Activated T-cell treated with anti-CD3 and anti-CD28 coated beads, Interleukin-2, amount 50 U/mL, for 72 hours (primary cell): ENCODE results near the gene HMOX1. TPM values are rescaled to one million over a fixed set of nuclear protein-coding genes. Genes with fewer than 3 reads are reported as not detected.

Experiments
- ATAC-seq, 2 donors: fragments of 150-1000 bp; cut with Tn5 transposase; replicated peaks in 1 of 2; 2 replicates each; pipeline ENCODE4 v1.10.0; 2021; ENCODE audit warnings: moderate library complexity in 2 of 2, mild to moderate bottlenecking in 1 of 2
- DNase-seq, 2 donors: peaks; one replicate each; pipeline ENCODE4 v3.0.0; 2021 to 2022; ENCODE audit warnings: mixed read lengths in 1 of 2
- H3K27ac Mint-ChIP-seq: one replicate; pipeline ENCODE4 v1.8.0; 2022; ENCODE audit warnings: mild to moderate bottlenecking, moderate library complexity, mixed read lengths
- H3K27me3 Mint-ChIP-seq: one replicate; pipeline ENCODE4 v1.8.0; 2022; ENCODE audit warnings: low read depth, mixed read lengths
- H3K36me3 Mint-ChIP-seq, 2 donors: one replicate each; pipeline ENCODE4 v1.8.0; 2022; ENCODE audit warnings: mixed read lengths in 2 of 2, mild to moderate bottlenecking in 1 of 2; ENCODE audit not compliant: insufficient read depth in 2 of 2
- H3K4me1 Mint-ChIP-seq: one replicate; pipeline ENCODE4 v1.8.0; 2022; ENCODE audit warnings: low read depth, mixed read lengths
- H3K4me3 Mint-ChIP-seq, 2 donors: one replicate each; pipeline ENCODE4 v1.8.0; 2022; ENCODE audit warnings: mild to moderate bottlenecking in 2 of 2, mixed read lengths in 2 of 2, moderate library complexity in 2 of 2
- H3K9me3 Mint-ChIP-seq, 2 donors: one replicate each; pipeline ENCODE4 v1.8.0; 2022; ENCODE audit warnings: mixed read lengths in 2 of 2
- total RNA-seq, 2 donors: library from RNA; stranded (reverse); gene quantifications; one replicate each; pipeline ENCODE4 v1.2.3, GENCODE V29; 2022

The HMOX1 gene
- total RNA-seq, 2 donors from 2014 or later: 0.34 to 0.76 TPM

DNA sequence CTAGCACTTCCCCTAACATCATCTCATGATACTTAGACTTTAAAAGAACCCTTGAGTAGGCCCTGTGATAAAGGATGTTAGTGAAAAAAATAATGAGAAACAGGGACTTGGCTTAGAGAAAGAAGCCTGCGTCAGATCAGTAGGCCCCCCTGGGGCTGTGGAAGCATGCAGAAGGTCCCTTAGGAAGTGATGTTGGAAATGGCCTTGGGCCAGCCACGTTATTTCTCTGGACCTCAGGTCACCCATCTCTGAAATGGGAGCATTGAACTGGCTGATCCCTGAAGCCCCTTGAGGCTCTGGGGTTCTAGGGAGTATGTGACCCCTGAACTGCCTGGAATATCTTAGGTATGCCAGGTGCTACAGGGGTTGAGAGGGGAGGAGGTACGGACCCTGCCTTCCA is 59.2 kb downstream of the HMOX1 start:
- Mint-ChIP-seq H3K36me3 (peaks cover 10 to 31% of the 10 kb centered on the region in 2 donors), H3K4me1 (peaks cover 4% of the 10 kb centered on the region), H3K4me3 (no peak overlapping the region), H3K9me3 (peaks cover 2 to 6% of the 10 kb centered on the region in 2 donors), H3K27ac (no peak overlapping the region), H3K27me3 (no peaks in the 10 kb centered on the region)
- no peak for ATAC-seq
- no peak for DNase-seq

DNA sequence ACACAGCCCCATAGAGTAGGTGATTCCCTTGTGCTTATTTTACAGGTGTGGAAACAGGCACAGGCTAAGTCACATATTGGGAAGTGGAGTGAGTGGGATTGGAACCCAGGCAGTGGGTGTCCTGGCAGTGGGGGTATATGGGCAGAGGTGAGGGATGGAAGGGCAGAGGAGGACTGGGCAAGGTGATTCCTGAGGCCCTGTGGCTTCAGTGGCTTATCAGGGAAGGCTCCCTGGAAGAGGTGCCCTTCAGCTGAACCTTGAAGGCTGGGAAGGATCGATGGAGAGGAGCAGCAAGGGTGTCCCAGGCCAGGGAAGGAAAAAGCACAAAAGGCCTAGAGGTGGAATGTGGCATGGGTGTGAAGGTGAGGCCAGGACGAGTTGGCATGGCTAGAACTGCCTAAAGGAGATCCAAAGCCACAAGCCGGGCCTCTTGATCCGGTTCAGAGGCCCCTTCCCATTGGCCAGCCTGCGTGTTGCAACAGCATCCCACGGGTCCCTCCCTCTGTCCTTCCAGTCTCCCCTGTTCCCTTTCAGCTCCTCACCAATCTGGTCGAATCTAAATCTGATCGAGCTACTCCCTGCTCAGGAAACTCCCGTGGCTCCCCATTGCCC is 60.7 kb downstream of the HMOX1 start:
- no peak for DNase-seq
- no peak overlapping the region for H3K27ac Mint-ChIP-seq
- peaks cover 4% of the 10 kb centered on the region for H3K4me1 Mint-ChIP-seq
- no peaks in the 10 kb centered on the region for H3K27me3 Mint-ChIP-seq
- H3K4me3 Mint-ChIP-seq: no peak overlapping the region
- ATAC-seq: no peak
- peaks cover 10 to 33% of the 10 kb centered on the region in 2 donors for H3K36me3 Mint-ChIP-seq
- H3K9me3 Mint-ChIP-seq: peaks cover 2 to 6% of the 10 kb centered on the region in 2 donors

DNA sequence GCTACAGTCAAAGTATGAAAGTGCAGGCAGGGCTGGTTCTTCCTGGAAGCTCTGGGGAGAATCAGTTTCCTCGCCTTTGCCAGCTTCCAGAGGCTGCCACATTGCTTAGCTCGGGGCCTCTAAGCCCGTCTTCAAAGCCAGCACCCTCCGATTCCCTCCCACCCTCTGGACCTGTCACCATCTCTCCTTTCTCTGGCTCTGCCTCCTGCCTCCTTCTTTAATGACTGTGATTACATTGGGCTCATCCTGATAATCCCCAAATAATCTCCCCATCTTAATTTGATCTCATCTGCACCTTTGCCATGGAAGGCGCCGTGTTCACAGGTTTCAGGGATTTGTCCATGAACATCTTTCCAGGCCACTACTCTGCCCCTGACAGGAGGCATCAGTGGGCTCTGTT is 61.6 kb downstream of the HMOX1 start:
- H3K36me3 Mint-ChIP-seq: peaks cover 10 to 28% of the 10 kb centered on the region in 2 donors
- DNase-seq (no peak), ATAC-seq (no peak)
- peaks cover 3% of the 10 kb centered on the region for H3K4me1 Mint-ChIP-seq
- no peaks in the 10 kb centered on the region for H3K27me3 Mint-ChIP-seq
- peaks cover 2 to 6% of the 10 kb centered on the region in 2 donors for H3K9me3 Mint-ChIP-seq
- no peak overlapping the region for H3K27ac Mint-ChIP-seq
- no peak overlapping the region for H3K4me3 Mint-ChIP-seq

DNA sequence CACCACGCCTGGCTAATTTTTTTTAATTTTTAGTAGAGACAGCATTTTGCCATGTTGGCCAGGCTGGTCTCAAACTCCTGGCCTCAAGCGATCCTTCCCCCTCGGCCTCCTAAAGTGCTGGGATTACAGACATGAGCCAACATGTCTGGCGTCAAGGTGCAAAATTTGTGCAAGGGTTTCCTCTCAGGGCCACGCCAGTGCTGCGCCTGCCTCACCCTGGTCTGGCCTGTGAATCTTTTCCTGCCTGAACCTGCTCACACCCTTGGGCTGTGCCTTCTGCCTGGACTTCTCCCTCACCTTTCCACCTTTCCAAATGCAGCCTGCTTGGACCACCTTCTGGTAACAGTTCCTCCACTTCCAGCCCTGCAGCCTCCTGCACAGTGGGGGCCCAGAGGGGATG is 62.4 kb downstream of the HMOX1 start:
- Mint-ChIP-seq H3K27ac (no peak overlapping the region), H3K4me3 (no peak overlapping the region), H3K4me1 (no peaks in the 10 kb centered on the region), H3K27me3 (no peaks in the 10 kb centered on the region), H3K9me3 (peaks cover 2 to 4% of the 10 kb centered on the region in 2 donors), H3K36me3 (peaks cover 8 to 23% of the 10 kb centered on the region in 2 donors)
- ATAC-seq: no peak
- DNase-seq: no peak

Other genes starting within 250 kb of the HMOX1 start
- gene HMGXB4, start 123.6 kb upstream of the HMOX1 start, total RNA-seq: 10 to 100 TPM; 39.3 to 43.5 TPM
- 10 to 100 TPM; 38.4 to 40.4 TPM for gene TOM1, start 81.2 kb upstream of the HMOX1 start, total RNA-seq
- gene MCM5, start 19.0 kb downstream of the HMOX1 start, total RNA-seq: 100 to 1,000 TPM; 290 to 370 TPM
- under 1 TPM; 0.19 to 0.28 TPM for gene RASD2, start 159.7 kb downstream of the HMOX1 start, total RNA-seq
- under 1 TPM; 0.24 to 0.69 TPM for gene MB, start 236.2 kb downstream of the HMOX1 start, total RNA-seq